DMS79 (cell line): ENCODE measurements around the gene PKN3.

Experiments used
- DNase-seq: peaks from one replicate; lab custom pipeline; 2025; lab: John Stamatoyannopoulos, UW

Gene PKN3

GRCh38 chr9:128716581-128717254, 14.4 kb downstream of the PKN3 start:
- no peak for DNase-seq

GRCh38 chr9:128718047-128718446, 15.7 kb downstream of the PKN3 start:
- DNase-seq, result no peak

GRCh38 chr9:128718475-128718874, 16.2 kb downstream of the PKN3 start:
- no peak for DNase-seq

DNA sequence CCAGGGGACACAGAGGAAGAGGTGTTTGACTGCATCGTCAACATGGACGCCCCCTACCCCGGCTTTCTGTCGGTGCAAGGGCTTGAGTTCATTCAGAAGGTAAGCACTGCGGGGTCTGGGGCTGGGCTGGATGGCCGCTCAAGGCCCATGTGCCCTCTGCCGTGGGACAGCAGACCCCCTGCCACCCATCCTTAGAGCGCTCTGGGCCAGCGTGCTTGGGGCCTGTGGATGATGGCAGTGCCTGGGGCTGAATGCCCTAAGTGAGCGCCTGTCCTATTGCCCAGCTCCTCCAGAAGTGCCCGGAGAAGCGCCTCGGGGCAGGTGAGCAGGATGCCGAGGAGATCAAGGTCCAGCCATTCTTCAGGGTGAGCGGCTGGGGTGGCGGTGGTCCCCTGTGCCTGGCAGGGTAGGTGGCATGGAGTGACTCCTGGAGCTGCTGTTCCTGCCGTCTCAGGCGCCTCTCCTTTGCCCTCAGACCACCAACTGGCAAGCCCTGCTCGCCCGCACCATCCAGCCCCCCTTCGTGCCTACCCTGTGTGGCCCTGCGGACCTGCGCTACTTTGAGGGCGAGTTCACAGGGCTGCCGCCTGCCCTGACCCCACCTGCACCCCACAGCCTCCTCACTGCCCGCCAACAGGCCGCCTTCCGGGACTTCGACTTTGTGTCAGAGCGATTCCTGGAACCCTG, 17.8 kb downstream of the PKN3 start:
- no peak for DNase-seq

DNA sequence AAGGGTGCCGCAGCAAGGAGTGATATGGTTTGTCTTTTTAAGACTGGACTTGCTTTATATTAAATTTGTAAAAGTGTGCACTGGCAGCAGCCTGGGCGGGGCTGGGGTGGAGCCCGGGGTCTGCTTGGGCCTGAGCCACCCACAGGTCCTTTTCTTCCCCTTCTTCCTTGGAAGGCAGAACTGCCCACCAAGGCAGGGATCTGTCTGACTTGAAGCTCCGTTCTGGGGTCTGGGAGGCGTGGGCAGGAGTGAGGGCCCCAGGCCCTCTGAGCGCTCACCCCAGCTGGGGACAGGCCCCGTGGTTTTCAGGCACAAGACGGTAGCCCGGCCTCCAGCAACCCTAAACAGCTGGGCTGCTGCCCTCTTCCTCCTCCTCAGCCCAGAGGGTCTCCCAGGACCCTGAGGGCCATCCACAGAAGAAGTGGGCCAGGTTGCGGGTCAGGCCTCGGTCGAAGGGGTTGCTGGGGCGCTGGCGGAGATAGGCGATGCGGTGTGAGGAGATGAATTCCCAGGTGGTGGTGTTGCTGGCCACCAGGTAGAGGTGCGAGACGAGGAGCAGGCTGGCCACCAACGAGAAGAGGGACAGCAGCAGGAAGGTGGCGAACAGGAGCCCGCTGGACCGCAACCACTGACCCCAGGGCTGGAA, 18.7 kb downstream of the PKN3 start:
- DNase-seq, result no peak

- DNase-seq, result no peak
Observed at GRCh38 chr9:128721487-128722010, 19.2 kb downstream of the PKN3 start.

DNA sequence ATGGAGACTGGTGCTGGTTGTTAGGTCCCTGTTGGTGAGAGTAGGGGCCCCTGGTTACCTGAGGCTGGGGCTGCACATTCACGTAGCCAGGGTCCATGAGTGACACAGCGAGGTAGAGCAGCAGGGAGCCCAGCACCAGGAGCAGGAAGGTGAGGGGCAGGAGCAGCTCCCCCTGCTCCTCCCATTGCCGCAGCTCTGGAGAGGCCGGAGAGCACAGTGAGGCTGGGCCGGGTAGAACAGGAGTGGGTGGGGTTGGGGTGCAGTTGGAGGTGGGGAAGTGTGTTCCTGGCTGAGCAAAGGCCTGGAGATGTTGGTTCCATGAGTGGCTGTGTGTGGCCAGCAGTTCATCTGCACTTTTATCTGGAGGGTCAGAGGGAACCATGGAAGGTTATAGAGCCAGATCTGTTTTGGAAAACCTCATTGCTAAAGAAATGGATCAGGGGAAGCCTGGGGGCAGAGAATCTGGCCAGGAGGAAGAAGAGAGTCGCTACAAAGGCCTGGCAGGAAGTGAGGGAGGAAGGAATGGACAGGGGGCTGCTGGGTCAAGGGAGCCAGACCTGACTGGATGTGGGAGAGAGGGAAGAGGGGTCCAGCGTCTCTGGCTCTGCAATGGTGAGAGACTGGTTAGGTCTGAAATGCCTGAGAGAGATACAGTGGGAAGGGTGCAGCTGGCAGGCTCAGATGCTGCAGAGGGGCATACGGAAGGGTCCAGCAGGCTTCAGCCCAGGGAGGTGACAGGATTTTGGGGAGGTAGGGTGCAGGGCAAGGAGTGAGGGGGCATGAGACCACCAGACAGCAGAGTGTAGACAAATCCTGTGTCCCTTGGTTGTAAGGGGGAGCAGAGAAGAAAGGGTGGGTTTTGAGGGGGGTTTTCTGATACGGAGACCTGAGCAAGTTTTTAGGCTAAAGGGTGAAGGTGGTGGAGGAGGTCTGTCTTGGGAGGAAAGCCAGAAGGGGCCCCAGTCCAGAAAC, 20.4 kb downstream of the PKN3 start:
- DNase-seq, result no peak

- DNase-seq, result no peak
Observed at GRCh38 chr9:128723352-128723865, 21.1 kb downstream of the PKN3 start.

- peak; percentile 98 for DNase-seq
Observed at GRCh38 chr9:128723866-128724743, 21.8 kb downstream of the PKN3 start, which contains the start of gene ZDHHC12. ZDHHC12 (minus strand) TSS chr9:128724127; CDS start chr9:128724093, 34 bp downstream.

GRCh38 chr9:128724744-128725211, 22.5 kb downstream of the PKN3 start:
- no peak for DNase-seq

DNA sequence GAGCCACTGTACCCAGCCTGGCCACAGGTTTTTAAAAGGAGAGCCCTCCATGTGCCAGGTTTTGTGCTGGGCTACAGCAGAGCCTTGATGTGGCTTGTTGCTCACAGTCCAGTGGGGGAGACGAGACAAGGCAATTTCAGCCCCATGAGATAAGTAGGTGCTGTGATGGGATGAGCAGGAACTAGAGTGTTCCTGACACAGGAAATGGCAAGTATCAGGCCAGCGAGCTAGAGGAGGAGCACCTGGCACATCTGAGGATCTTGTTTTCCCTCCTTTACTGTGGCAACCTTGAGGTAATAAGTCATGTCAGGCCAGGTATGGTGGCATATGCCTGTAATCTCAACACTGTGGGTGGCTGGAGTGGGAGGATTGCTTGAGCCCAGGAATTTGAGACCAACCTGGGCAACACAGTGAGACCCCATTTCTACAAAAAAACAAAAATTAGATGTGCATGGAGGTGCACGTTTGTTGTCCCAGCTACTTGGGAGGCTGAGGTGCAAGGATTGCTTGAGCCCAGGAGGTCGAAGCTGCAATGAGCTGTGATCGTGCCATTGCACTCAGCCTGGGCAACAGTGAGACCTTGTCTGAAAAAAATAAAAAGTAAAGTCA, 25.4 kb downstream of the PKN3 start:
- no peak for DNase-seq

- DNase-seq, result no peak
Observed at GRCh38 chr9:128728298-128728697, 26.0 kb downstream of the PKN3 start.

GRCh38 chr9:128729302-128729701, 27.0 kb downstream of the PKN3 start:
- DNase-seq, result peak; percentile 1

GRCh38 chr9:128729766-128730517, 27.6 kb downstream of the PKN3 start:
- DNase-seq, result no peak

DNA sequence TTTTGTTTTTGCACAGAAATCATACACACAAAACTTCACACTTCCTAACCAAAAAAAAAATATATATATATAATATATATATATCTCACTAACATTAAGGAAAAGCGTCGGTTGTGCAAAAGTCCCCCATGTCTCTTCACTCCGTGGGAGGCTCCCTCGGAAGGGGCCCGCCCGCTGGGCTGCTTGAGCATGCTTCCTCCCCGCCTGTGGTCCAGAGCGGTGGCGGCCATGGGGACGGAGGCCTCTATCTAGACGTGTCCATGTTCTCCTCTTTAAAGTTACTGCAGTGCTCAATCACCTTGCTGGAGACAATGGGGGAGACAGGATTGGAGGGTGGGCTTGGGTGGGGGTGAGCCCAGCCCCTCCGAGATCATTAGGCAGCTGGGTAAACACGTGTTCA, 28.8 kb downstream of the PKN3 start:
- no peak for DNase-seq

DNA sequence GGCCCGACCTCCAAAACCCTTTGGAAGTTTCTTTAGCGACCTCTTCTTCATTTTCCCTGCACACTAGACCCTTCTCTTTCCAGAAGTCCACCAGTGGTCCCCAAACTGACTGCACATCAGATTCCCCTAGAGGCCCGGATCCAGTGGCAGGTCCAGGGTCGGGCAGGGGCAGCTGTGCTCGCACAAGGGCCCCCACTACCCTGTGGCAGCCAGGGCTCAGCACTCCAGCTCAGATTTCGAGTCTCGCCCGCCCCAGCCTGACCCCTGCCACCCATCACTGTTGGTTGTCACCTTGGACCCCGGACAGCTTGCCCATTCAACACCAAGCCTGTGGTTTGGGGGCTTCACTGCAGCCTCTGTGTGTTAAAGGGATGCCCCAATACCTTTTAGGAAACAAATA, 29.4 kb downstream of the PKN3 start:
- no peak for DNase-seq

DNA sequence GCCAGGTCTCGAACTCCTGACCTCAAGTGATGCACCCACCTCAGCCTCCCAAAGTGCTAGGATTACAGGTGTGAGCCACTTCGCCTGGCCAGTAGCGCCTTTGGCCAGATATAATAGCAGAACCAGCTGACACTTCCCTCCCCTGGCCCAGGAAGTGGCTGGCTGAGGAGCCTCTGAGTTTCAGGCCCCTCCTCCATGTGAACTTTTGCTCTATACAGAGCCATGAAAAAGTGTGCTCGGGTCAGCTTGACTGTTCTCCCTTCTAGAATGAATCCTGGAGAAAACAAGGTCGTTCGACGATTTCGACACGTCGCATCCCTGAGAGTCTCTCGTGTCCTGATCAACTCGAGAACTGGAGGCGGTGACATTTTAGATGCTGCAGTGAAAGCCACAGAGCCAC, 30.3 kb downstream of the PKN3 start:
- no peak for DNase-seq

GRCh38 chr9:128733256-128733655, 31.0 kb downstream of the PKN3 start:
- peak; percentile 14 for DNase-seq

- no peak for DNase-seq
Observed at GRCh38 chr9:128735373-128735772, 33.1 kb downstream of the PKN3 start.
